Measurements from ENCODE around the gene GPR78.

Gene GPR78

GRCh38 chr4:8552581-8553205, 27.5 kb upstream of the GPR78 start:
- Histone ChIP-seq H3K4me2 (ENCODE audit: low read length) (no peak overlapping the region), H2AFZ (ENCODE audit: low read depth, low read length) (no peak overlapping the region), H3K4me1 (ENCODE audit: low read length) (no peaks in the 10 kb centered on the region), H3K79me2 (ENCODE audit: low read length) (no peaks in the 10 kb centered on the region), H3K36me3 (replicated peaks; ENCODE audit: low read depth, low read length) (no peaks in the 10 kb centered on the region), H3K9me3 (ENCODE audit: insufficient read depth, low read length) (no peaks in the 10 kb centered on the region), H3K27ac (ENCODE audit: low read length) (no peak overlapping the region), H4K20me1 (ENCODE audit: insufficient read depth, low read length) (no peaks in the 10 kb centered on the region), H3K4me3 (ENCODE audit: low read length) (no peak overlapping the region), H3K27me3 (ENCODE audit: low read depth, low read length) (0 out of 2 replicates have a peak, but pooled peaks cover 3% of the 10 kb centered on the region), H3K9ac (ENCODE audit: low read length) (no peak overlapping the region)
- TF ChIP-seq, protein P1, sequence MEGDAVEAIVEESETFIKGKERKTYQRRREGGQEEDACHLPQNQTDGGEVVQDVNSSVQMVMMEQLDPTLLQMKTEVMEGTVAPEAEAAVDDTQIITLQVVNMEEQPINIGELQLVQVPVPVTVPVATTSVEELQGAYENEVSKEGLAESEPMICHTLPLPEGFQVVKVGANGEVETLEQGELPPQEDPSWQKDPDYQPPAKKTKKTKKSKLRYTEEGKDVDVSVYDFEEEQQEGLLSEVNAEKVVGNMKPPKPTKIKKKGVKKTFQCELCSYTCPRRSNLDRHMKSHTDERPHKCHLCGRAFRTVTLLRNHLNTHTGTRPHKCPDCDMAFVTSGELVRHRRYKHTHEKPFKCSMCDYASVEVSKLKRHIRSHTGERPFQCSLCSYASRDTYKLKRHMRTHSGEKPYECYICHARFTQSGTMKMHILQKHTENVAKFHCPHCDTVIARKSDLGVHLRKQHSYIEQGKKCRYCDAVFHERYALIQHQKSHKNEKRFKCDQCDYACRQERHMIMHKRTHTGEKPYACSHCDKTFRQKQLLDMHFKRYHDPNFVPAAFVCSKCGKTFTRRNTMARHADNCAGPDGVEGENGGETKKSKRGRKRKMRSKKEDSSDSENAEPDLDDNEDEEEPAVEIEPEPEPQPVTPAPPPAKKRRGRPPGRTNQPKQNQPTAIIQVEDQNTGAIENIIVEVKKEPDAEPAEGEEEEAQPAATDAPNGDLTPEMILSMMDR (IDR thresholded peaks at IDR 0.05; ENCODE audit: low read depth, low read length): no peak

GRCh38 chr4:8553216-8553615, 27.0 kb upstream of the GPR78 start:
- no peaks in the 10 kb centered on the region for H3K9me3 ChIP-seq (ENCODE audit: insufficient read depth, low read length)
- H3K4me1 ChIP-seq (ENCODE audit: low read length): no peaks in the 10 kb centered on the region
- no peaks in the 10 kb centered on the region for H3K36me3 ChIP-seq (replicated peaks; ENCODE audit: low read depth, low read length)
- TF ChIP-seq EZH2phosphoT487 (IDR thresholded peaks at IDR 0.05; ENCODE audit: low read depth): no peak
- TF ChIP-seq, protein P1 (IDR thresholded peaks at IDR 0.05; ENCODE audit: low read depth, low read length): no peak
- no peak overlapping the region for H3K4me3 ChIP-seq (ENCODE audit: low read length)
- H3K4me2 ChIP-seq (ENCODE audit: low read length): no peak overlapping the region
- no peak overlapping the region for H3K27ac ChIP-seq (ENCODE audit: low read length)
- no peak overlapping the region for H3K9ac ChIP-seq (ENCODE audit: low read length)
- no peaks in the 10 kb centered on the region for H3K79me2 ChIP-seq (ENCODE audit: low read length)
- no peak overlapping the region for H2AFZ ChIP-seq (ENCODE audit: low read depth, low read length)
- H4K20me1 ChIP-seq (ENCODE audit: insufficient read depth, low read length): no peaks in the 10 kb centered on the region
- 0 out of 2 replicates have a peak, but pooled peaks cover 3% of the 10 kb centered on the region for H3K27me3 ChIP-seq (ENCODE audit: low read depth, low read length)

DNA sequence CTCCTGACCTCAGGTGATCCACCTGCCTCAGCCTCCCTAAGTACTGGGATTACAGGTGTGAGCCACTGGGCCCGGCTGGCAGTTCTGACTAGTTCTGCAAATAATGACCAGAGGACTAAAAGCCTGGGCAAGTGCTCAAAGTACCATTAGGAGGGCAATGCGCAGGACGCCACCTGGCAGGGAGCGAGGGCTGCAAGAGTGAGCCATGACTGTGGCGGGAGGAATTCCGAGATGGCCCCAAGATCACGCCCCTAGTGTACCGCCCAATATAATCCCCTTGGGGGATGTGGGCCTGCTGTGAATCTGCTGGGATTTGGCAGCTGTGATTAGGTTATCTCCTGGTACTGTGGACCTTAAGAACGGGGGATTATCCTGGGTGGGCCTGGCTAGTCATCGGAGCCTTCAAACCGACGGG, 26.2 kb upstream of the GPR78 start:
- Histone ChIP-seq H3K4me2 (ENCODE audit: low read length) (no peak overlapping the region), H3K79me2 (ENCODE audit: low read length) (no peaks in the 10 kb centered on the region), H3K4me3 (ENCODE audit: low read length) (no peak overlapping the region)

DNA sequence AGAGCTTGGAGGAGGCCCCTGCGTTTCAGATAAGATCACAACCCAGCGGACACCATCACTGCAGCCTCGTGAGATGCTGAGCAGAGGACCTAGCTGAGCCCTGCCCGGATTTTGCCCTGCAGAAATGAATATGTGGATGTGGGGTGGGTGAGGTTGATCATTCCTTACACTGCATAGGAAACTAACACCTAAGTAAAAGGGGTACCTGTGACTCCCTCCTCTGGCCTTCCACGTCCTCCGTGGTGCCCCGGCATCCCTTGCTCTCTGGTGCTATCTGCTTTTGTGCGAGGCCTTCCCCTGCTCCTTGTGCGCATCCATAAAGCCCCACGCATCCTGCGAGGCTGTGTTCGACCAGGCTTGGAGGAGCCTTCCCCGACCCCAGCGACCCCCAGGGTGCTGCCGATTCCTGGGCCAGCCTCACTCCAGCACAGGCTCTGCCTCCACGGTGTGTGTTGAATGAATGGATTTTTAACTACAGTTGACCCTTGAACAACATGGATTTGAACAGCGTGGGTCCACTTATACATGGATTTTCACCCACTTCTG, 25.6 kb upstream of the GPR78 start:
- H2AFZ ChIP-seq (ENCODE audit: low read depth, low read length): no peak overlapping the region
- TF ChIP-seq, protein P1 (IDR thresholded peaks at IDR 0.05; ENCODE audit: low read depth, low read length): no peak
- TF ChIP-seq EZH2phosphoT487 (IDR thresholded peaks at IDR 0.05; ENCODE audit: low read depth): no peak
- no peaks in the 10 kb centered on the region for H3K79me2 ChIP-seq (ENCODE audit: low read length)
- no peaks in the 10 kb centered on the region for H3K36me3 ChIP-seq (replicated peaks; ENCODE audit: low read depth, low read length)
- no peak overlapping the region for H3K4me2 ChIP-seq (ENCODE audit: low read length)
- 0 out of 2 replicates have a peak, but pooled peaks cover 3% of the 10 kb centered on the region for H3K27me3 ChIP-seq (ENCODE audit: low read depth, low read length)
- no peaks in the 10 kb centered on the region for H3K4me1 ChIP-seq (ENCODE audit: low read length)
- no peaks in the 10 kb centered on the region for H3K9me3 ChIP-seq (ENCODE audit: insufficient read depth, low read length)
- no peaks in the 10 kb centered on the region for H4K20me1 ChIP-seq (ENCODE audit: insufficient read depth, low read length)
- no peak overlapping the region for H3K9ac ChIP-seq (ENCODE audit: low read length)
- H3K27ac ChIP-seq (ENCODE audit: low read length): no peak overlapping the region
- no peak overlapping the region for H3K4me3 ChIP-seq (ENCODE audit: low read length)

More for the DNA sequence above, 26.2 kb upstream of the GPR78 start:
- Histone ChIP-seq H3K9ac (ENCODE audit: low read length) (no peak overlapping the region), H3K9me3 (ENCODE audit: insufficient read depth, low read length) (no peaks in the 10 kb centered on the region), H4K20me1 (ENCODE audit: insufficient read depth, low read length) (no peaks in the 10 kb centered on the region), H3K36me3 (replicated peaks; ENCODE audit: low read depth, low read length) (no peaks in the 10 kb centered on the region), H2AFZ (ENCODE audit: low read depth, low read length) (no peak overlapping the region), H3K27ac (ENCODE audit: low read length) (no peak overlapping the region), H3K27me3 (ENCODE audit: low read depth, low read length) (0 out of 2 replicates have a peak, but pooled peaks cover 3% of the 10 kb centered on the region), H3K4me1 (ENCODE audit: low read length) (no peaks in the 10 kb centered on the region)
- TF ChIP-seq, protein P1 (IDR thresholded peaks at IDR 0.05; ENCODE audit: low read depth, low read length): no peak
- no peak for TF ChIP-seq EZH2phosphoT487 (IDR thresholded peaks at IDR 0.05; ENCODE audit: low read depth)
